GM12892 (cell line): ENCODE results near the gene ABCB6.

Experiments used
- POLR2A ChIP-seq: IDR thresholded peaks from 2 replicates; pipeline ENCODE4 v1.6.1; 2011; ENCODE audit warnings: low read depth, low read length, control low read depth
- POLR2AphosphoS5 ChIP-seq: IDR thresholded peaks from 2 replicates; pipeline ENCODE4 v1.6.1; 2011; ENCODE audit warnings: low read depth, low read length, control low read depth
- TAF1 ChIP-seq: IDR thresholded peaks from 2 replicates; pipeline ENCODE4 v1.6.1; 2011; ENCODE audit warnings: low read depth, mild to moderate bottlenecking, control low read depth, low read length, borderline replicate concordance

DNA sequence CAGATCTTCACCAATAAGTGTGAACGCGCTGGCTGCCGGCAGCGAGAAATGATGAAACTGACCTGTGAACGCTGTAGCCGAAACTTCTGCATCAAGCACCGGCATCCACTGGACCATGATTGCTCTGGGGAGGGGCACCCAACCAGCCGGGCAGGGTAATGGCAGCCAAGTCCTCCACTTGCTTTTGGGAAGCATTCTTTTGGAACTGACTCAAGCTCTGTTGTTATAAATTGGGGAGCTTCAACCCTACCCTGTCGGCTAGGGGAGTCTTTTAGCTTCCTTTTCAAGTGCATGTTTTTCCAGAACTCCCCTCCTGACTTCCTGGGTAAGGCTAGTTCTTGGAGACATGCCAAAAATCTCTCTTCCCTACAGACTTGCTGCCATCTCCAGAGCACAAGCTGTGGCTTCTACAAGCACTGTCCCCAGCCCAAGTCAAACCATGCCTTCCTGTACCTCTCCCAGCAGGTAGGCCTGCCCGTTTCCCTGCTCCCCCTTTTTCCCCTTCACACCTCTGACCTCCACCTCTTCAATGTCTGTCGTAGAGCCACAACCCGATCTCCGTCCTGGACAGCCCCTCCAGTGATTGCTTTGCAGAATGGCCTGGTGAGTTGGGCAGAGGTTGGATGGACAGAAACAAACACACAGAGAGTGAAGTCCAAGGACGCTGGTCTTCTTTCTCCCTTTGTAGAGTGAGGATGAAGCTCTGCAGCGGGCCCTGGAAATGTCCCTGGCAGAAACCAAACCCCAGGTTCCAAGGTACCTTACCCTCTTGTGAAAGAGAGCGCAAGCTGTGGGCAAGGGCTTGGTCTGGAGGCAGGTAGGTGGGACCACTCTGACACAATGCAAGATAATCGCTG is 10.6 kb downstream of the ABCB6 start:
- TF ChIP-seq POLR2A: no peak
- TF ChIP-seq TAF1: no peak
- no peak for TF ChIP-seq POLR2AphosphoS5
